Measurements from ENCODE around the gene ANKRD1.

GRCh38 chr10:90969121-90969534, 48.2 kb upstream of the ANKRD1 start:
- TF ChIP-seq EGR1 (IDR thresholded peaks at IDR 0.05; ENCODE audit: borderline replicate concordance, low read depth, low read length) = no peak
- TF ChIP-seq, protein P1, sequence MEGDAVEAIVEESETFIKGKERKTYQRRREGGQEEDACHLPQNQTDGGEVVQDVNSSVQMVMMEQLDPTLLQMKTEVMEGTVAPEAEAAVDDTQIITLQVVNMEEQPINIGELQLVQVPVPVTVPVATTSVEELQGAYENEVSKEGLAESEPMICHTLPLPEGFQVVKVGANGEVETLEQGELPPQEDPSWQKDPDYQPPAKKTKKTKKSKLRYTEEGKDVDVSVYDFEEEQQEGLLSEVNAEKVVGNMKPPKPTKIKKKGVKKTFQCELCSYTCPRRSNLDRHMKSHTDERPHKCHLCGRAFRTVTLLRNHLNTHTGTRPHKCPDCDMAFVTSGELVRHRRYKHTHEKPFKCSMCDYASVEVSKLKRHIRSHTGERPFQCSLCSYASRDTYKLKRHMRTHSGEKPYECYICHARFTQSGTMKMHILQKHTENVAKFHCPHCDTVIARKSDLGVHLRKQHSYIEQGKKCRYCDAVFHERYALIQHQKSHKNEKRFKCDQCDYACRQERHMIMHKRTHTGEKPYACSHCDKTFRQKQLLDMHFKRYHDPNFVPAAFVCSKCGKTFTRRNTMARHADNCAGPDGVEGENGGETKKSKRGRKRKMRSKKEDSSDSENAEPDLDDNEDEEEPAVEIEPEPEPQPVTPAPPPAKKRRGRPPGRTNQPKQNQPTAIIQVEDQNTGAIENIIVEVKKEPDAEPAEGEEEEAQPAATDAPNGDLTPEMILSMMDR (IDR thresholded peaks at IDR 0.05; ENCODE audit: control extremely low read depth in 1 of 3, insufficient read depth in 1 of 3, low read depth in 1 of 3, low read length in 3 of 3) = no peak
- TF ChIP-seq ATF3 (IDR thresholded peaks at IDR 0.05; ENCODE audit: insufficient read depth, low read depth, low read length) = no peak
- no peak for TF ChIP-seq POLR2AphosphoS5 (IDR thresholded peaks at IDR 0.05; ENCODE audit: low read depth, low read length)
- no peak for TF ChIP-seq POLR2A (IDR thresholded peaks at IDR 0.05; ENCODE audit: control extremely low read depth in 1 of 2, low read depth in 2 of 2, low read length in 2 of 2)
- TF ChIP-seq, protein P2, sequence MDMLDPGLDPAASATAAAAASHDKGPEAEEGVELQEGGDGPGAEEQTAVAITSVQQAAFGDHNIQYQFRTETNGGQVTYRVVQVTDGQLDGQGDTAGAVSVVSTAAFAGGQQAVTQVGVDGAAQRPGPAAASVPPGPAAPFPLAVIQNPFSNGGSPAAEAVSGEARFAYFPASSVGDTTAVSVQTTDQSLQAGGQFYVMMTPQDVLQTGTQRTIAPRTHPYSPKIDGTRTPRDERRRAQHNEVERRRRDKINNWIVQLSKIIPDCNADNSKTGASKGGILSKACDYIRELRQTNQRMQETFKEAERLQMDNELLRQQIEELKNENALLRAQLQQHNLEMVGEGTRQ (IDR thresholded peaks at IDR 0.05; ENCODE audit: low read length) = no peak
